ENCODE measurements around the gene FLNB.

Gene FLNB

GRCh38 chr3:58164906-58165821, 156.9 kb downstream of the FLNB start:
- Mint-ChIP-seq H3K27me3 (ENCODE audit: low read depth) (peaks cover 6% of the 10 kb centered on the region), H3K27ac (peak overlapping the region; percentile 89 to 94 (median 92)), H3K4me3 (peak overlapping the region in 2 of 3 experiments; percentile 8 to 63), H3K9me3 (no peaks in the 10 kb centered on the region), H3K4me1 (peaks cover 62% of the 10 kb centered on the region), H3K36me3 (ENCODE audit: low read depth) (peaks cover 78% of the 10 kb centered on the region)
- TF ChIP-seq, protein P1, sequence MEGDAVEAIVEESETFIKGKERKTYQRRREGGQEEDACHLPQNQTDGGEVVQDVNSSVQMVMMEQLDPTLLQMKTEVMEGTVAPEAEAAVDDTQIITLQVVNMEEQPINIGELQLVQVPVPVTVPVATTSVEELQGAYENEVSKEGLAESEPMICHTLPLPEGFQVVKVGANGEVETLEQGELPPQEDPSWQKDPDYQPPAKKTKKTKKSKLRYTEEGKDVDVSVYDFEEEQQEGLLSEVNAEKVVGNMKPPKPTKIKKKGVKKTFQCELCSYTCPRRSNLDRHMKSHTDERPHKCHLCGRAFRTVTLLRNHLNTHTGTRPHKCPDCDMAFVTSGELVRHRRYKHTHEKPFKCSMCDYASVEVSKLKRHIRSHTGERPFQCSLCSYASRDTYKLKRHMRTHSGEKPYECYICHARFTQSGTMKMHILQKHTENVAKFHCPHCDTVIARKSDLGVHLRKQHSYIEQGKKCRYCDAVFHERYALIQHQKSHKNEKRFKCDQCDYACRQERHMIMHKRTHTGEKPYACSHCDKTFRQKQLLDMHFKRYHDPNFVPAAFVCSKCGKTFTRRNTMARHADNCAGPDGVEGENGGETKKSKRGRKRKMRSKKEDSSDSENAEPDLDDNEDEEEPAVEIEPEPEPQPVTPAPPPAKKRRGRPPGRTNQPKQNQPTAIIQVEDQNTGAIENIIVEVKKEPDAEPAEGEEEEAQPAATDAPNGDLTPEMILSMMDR (IDR thresholded peaks at IDR 0.05; ENCODE audit: unreplicated experiment in 3 of 3) = no peak

- H3K4me1 Mint-ChIP-seq = peaks cover 39% of the 10 kb centered on the region
- H3K36me3 Mint-ChIP-seq (ENCODE audit: low read depth) = peaks cover 67% of the 10 kb centered on the region
- peaks cover 3% of the 10 kb centered on the region for H3K27me3 Mint-ChIP-seq (ENCODE audit: low read depth)
- TF ChIP-seq, protein P1 (IDR thresholded peaks at IDR 0.05; ENCODE audit: unreplicated experiment in 3 of 3) = peak; percentile 89 to 95 (median 91)
- peak overlapping the region; percentile 89 to 95 (median 95) for H3K27ac Mint-ChIP-seq
- no peaks in the 10 kb centered on the region for H3K9me3 Mint-ChIP-seq
- peak overlapping the region in 1 of 3 experiments; percentile 34 for H3K4me3 Mint-ChIP-seq
Measured at GRCh38 chr3:58167431-58168351, 159.5 kb downstream of the FLNB start.

GRCh38 chr3:58168498-58168897, 160.3 kb downstream of the FLNB start:
- Mint-ChIP-seq H3K36me3 (ENCODE audit: low read depth) (peaks cover 59% of the 10 kb centered on the region), H3K9me3 (no peaks in the 10 kb centered on the region), H3K4me3 (no peak overlapping the region), H3K27ac (peak overlapping the region in 2 of 3 experiments; percentile 89 to 95), H3K4me1 (peaks cover 31% of the 10 kb centered on the region), H3K27me3 (ENCODE audit: low read depth) (peaks cover 3% of the 10 kb centered on the region)
- TF ChIP-seq, protein P1 (IDR thresholded peaks at IDR 0.05; ENCODE audit: unreplicated experiment in 3 of 3) = no peak

DNA sequence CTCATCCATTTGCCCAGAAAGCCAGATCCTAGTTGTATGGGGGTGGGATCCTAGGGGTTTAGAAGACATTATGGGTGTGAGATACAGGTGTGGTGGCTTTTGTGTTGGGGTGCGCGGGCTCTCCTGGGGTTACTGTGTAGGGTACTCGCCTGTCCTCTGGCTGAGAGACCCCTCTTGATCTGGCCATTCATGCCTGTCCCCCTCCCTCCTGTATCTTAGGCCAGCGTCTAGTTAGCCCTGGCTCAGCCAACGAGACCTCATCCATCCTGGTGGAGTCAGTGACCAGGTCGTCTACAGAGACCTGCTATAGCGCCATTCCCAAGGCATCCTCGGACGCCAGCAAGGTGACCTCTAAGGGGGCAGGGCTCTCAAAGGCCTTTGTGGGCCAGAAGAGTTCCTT, 161.1 kb downstream of the FLNB start:
- peaks cover 25% of the 10 kb centered on the region for H3K4me1 Mint-ChIP-seq
- peaks cover 3% of the 10 kb centered on the region for H3K27me3 Mint-ChIP-seq (ENCODE audit: low read depth)
- no peak overlapping the region for H3K27ac Mint-ChIP-seq
- TF ChIP-seq, protein P1 (IDR thresholded peaks at IDR 0.05; ENCODE audit: unreplicated experiment in 3 of 3) = no peak
- no peak overlapping the region for H3K4me3 Mint-ChIP-seq
- no peaks in the 10 kb centered on the region for H3K9me3 Mint-ChIP-seq
- peaks cover 52% of the 10 kb centered on the region for H3K36me3 Mint-ChIP-seq (ENCODE audit: low read depth)

- Mint-ChIP-seq H3K9me3 (no peaks in the 10 kb centered on the region), H3K27me3 (ENCODE audit: low read depth) (peaks cover 3% of the 10 kb centered on the region), H3K4me3 (no peak overlapping the region), H3K4me1 (peaks cover 30% of the 10 kb centered on the region), H3K36me3 (ENCODE audit: low read depth) (peaks cover 50% of the 10 kb centered on the region), H3K27ac (no peak overlapping the region)
- TF ChIP-seq, protein P1 (IDR thresholded peaks at IDR 0.05; ENCODE audit: unreplicated experiment in 3 of 3) = no peak
Measured at GRCh38 chr3:58170376-58170775, 162.2 kb downstream of the FLNB start.
